Right ventricle myocardium inferior (tissue), 1 donor: ENCODE results near the gene LYST. TPM values are rescaled to one million over a fixed set of nuclear protein-coding genes. Genes with fewer than 3 reads are reported as not detected.

Source experiments
- ATAC-seq: fragments of 200-7000 bp; cut with Tn5 transposase; one replicate; pipeline ENCODE4 v1.9.1; 2020; ENCODE audit warnings: mild to moderate bottlenecking, moderate library complexity
- DNase-seq: peaks from one replicate; pipeline ENCODE4 v3.0.0; 2021; ENCODE audit errors: missing footprints
- intact Hi-C: fragments of 100-400 bp; cut with DNase I; formaldehyde crosslinking; loops from one replicate; pipeline ENCODE4 v1.11.0; 2022
- total RNA-seq: library from RNA; stranded (reverse); fragmentation: NEBNext Ultra II Directional; extraction: Animal tissue kit (Norgen Biotek cat#: 25700); gene quantifications from one replicate; pipeline ENCODE4 v1.2.1, GENCODE V29; 2021
- donor health status: DM: no; HTN: yes; CAD: no; lungs with severe emphysema.

The LYST gene
- total RNA-seq, 1 donor from 2014 or later, result 10.6 TPM

- DNase-seq (no peak), ATAC-seq (no peak)
- intact Hi-C loops, result no loop called here
These were observed 28.7 kb downstream of the LYST start for GRCh38 chr1:235838021-235838420.

- DNase-seq (no peak), ATAC-seq (peak; percentile 85)
- intact Hi-C loops, result no loop called here
These were observed 31.5 kb downstream of the LYST start for GRCh38 chr1:235835226-235835625.

- DNase-seq (no peak), ATAC-seq (no peak)
- intact Hi-C loops, result no loop called here
These were observed 32.1 kb downstream of the LYST start for GRCh38 chr1:235834620-235835019.

- no peak for DNase-seq
- intact Hi-C loops, result no loop called here
- no peak for ATAC-seq
These were observed 34.7 kb downstream of the LYST start for GRCh38 chr1:235832011-235832410.

- DNase-seq (no peak), ATAC-seq (peak; percentile 76)
- intact Hi-C loops, result no loop called here
These were observed 35.6 kb downstream of the LYST start for GRCh38 chr1:235831148-235831547.

- intact Hi-C loops, result no loop called here
- ATAC-seq, result no peak
- DNase-seq, result no peak
These were observed 40.4 kb downstream of the LYST start for GRCh38 chr1:235826102-235826854.

- ATAC-seq (no peak), DNase-seq (no peak)
- intact Hi-C loops, result no loop called here
These were observed 41.5 kb downstream of the LYST start for GRCh38 chr1:235825229-235825628.

- intact Hi-C loops, result no loop called here
These were observed 43.0 kb downstream of the LYST start for GRCh38 chr1:235823684-235824083.

GRCh38 chr1:235822685-235823084, 44.0 kb downstream of the LYST start:
- DNase-seq, result no peak
- ATAC-seq, result no peak
- intact Hi-C loops, result no loop called here

More at GRCh38 chr1:235823684-235824083, 43.0 kb downstream of the LYST start:
- ATAC-seq (no peak), DNase-seq (no peak)

- intact Hi-C loops, result no loop called here
- ATAC-seq, result no peak
These were observed 45.2 kb downstream of the LYST start for GRCh38 chr1:235821361-235821981.

GRCh38 chr1:235820061-235820460, 46.6 kb downstream of the LYST start:
- no peak for ATAC-seq
- intact Hi-C loops, result no loop called here
- DNase-seq, result no peak

More at GRCh38 chr1:235821361-235821981, 45.2 kb downstream of the LYST start:
- DNase-seq, result no peak

- no peak for DNase-seq
- intact Hi-C loops, result no loop called here
- ATAC-seq, result peak; percentile 39
These were observed 48.0 kb downstream of the LYST start for GRCh38 chr1:235818632-235819136.

- intact Hi-C loops, result no loop called here
- ATAC-seq (no peak), DNase-seq (no peak)
These were observed 49.5 kb downstream of the LYST start for GRCh38 chr1:235817101-235817728.

- no peak for ATAC-seq
- no peak for DNase-seq
- intact Hi-C loops, result no loop called here
These were observed 56.9 kb downstream of the LYST start for GRCh38 chr1:235809688-235810397.

- ATAC-seq (no peak), DNase-seq (no peak)
- intact Hi-C loops, result no loop called here
These were observed 58.5 kb downstream of the LYST start for GRCh38 chr1:235808223-235808622.

- ATAC-seq, result no peak
- DNase-seq, result no peak
- intact Hi-C loops, result no loop called here
These were observed 60.6 kb downstream of the LYST start for GRCh38 chr1:235806123-235806522.

GRCh38 chr1:235802573-235803346, 63.9 kb downstream of the LYST start:
- intact Hi-C loops, result no loop called here
- ATAC-seq, result no peak

GRCh38 chr1:235799264-235799663, 67.4 kb downstream of the LYST start:
- intact Hi-C loops, result no loop called here
- ATAC-seq (no peak), DNase-seq (no peak)

More at GRCh38 chr1:235802573-235803346, 63.9 kb downstream of the LYST start:
- no peak for DNase-seq
